ENCODE data around the gene NOX5. TPM values are rescaled to one million over a fixed set of nuclear protein-coding genes. Genes with fewer than 3 reads are reported as not detected.

Gene NOX5
- total RNA-seq, 6 experiments from 2014 or later, result 0.06 to 0.15 (median 0.11) TPM; not detected in 3

DNA sequence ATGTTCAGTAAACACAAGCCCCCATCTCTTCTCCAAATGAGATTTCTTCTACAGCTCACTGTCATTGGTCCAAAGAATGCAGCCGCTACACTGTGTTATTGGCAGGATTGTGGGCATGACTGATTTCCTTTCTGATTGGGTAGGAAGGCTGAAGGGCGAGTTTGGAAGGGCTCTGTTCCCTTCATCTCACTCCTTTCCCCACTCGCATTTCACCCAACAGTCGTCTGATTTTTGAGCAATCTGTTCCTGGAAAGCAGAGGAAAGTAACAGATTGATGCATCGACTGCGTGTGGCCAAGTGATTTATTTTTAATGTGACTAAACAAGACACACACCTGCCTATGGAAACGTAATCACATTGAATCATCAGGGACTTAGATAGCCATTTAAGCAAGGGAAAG lies 55.5 kb downstream of the NOX5 start:
- Histone ChIP-seq H3K9me3 (peaks cover 0 to 2% (median 0%) of the 10 kb centered on the region in 4 donors), H3K27ac (no peak overlapping the region), H3K27me3 (no peaks in the 10 kb centered on the region), H3K36me3 (no peaks in the 10 kb centered on the region), H3K4me3 (no peak overlapping the region), H3K4me1 (peaks cover 0 to 6% (median under 1%) of the 10 kb centered on the region in 4 donors)
- 71% methylated on average over 7 of the region's 7 CpGs for WGBS (ENCODE audit: insufficient coverage, low coverage, low lambda C conversion rate, missing lambda C conversion rate)
- TF ChIP-seq POLR2A (IDR thresholded peaks at IDR 0.05), result no peak
- no peak for TF ChIP-seq CTCF (IDR thresholded peaks at IDR 0.05)
- ATAC-seq (no peak), DNase-seq (no peak)
- intact Hi-C loops (cut with DNase I), result loop anchor here in 1 of 2 donors (10.0 kb wide), 1 partner anchor 65 kb away; no protein-coding TSS in a partner anchor

GRCh38 chr15:69070396-69070795 lies 55.9 kb downstream of the NOX5 start:
- Histone ChIP-seq H3K9me3 (peaks cover 0 to 2% (median 0%) of the 10 kb centered on the region in 4 donors), H3K27me3 (no peaks in the 10 kb centered on the region), H3K4me1 (peaks cover 0 to 10% (median 3%) of the 10 kb centered on the region in 4 donors), H3K27ac (no peak overlapping the region), H3K4me3 (no peak overlapping the region), H3K36me3 (no peaks in the 10 kb centered on the region)
- TF ChIP-seq POLR2A (IDR thresholded peaks at IDR 0.05) (no peak), CTCF (IDR thresholded peaks at IDR 0.05) (no peak)
- intact Hi-C loops (cut with DNase I), result no loop called here
- WGBS (ENCODE audit: insufficient coverage, low coverage, low lambda C conversion rate, missing lambda C conversion rate), result 57% methylated on average over 1 of the region's 1 CpG
- DNase-seq, result no peak
- ATAC-seq, result no peak

- Histone ChIP-seq H3K36me3 (no peaks in the 10 kb centered on the region), H3K27ac (no peak overlapping the region), H3K4me3 (no peak overlapping the region), H3K27me3 (no peaks in the 10 kb centered on the region), H3K4me1 (peaks cover 0 to 16% (median 5%) of the 10 kb centered on the region in 4 donors), H3K9me3 (peaks cover 0 to 2% (median 0%) of the 10 kb centered on the region in 4 donors)
- intact Hi-C loops (cut with DNase I), result no loop called here
- ATAC-seq (no peak), DNase-seq (no peak)
- 87% methylated on average over 5 of the region's 5 CpGs for WGBS (ENCODE audit: insufficient coverage, low coverage, low lambda C conversion rate, missing lambda C conversion rate)
- no peak for TF ChIP-seq POLR2A (IDR thresholded peaks at IDR 0.05)
These were observed 56.8 kb downstream of the NOX5 start for GRCh38 chr15:69071260-69071659.

DNA sequence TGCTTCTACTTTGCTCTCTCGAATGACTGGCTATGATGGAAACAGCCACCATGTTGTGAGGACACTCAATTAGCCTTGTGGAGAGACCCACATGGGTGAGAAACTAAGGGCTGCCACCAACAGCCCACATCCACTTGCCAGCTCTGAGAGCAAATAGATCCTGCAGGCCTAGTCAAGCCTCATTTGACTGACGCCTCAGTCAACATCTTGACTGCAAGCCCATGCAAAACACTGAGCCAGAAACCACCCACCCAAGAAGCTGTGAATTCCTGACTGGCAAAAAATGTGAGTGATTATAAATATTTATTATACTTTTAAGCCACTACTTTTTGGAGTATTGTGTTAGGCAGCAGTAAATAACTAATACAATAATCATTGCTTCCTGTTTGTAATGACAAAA lies 58.4 kb downstream of the NOX5 start:
- intact Hi-C loops (cut with DNase I), result no loop called here
- Histone ChIP-seq H3K4me3 (no peak overlapping the region), H3K9me3 (peaks cover 0 to 2% (median 0%) of the 10 kb centered on the region in 4 donors), H3K4me1 (peaks cover 0 to 16% (median 5%) of the 10 kb centered on the region in 4 donors), H3K27ac (no peak overlapping the region), H3K36me3 (no peaks in the 10 kb centered on the region), H3K27me3 (no peaks in the 10 kb centered on the region)
- DNase-seq (no peak), ATAC-seq (no peak)
- TF ChIP-seq POLR2A (IDR thresholded peaks at IDR 0.05) (no peak), CTCF (IDR thresholded peaks at IDR 0.05) (no peak)
- WGBS (ENCODE audit: insufficient coverage, low coverage, low lambda C conversion rate, missing lambda C conversion rate), result 100% methylated on average over 1 of the region's 2 CpGs

GRCh38 chr15:69074001-69074842 lies 59.7 kb downstream of the NOX5 start:
- DNase-seq (peak; percentile 76 to 82 (median 78)), ATAC-seq (peak; percentile 86 to 90 (median 89))
- Histone ChIP-seq H3K27me3 (no peaks in the 10 kb centered on the region), H3K4me1 (peaks cover 0 to 16% (median 5%) of the 10 kb centered on the region in 4 donors), H3K4me3 (peak overlapping the region; percentile 42 to 73 (median 58)), H3K36me3 (no peaks in the 10 kb centered on the region), H3K27ac (peak overlapping the region; percentile 56 to 78 (median 59)), H3K9me3 (no peaks in the 10 kb centered on the region)
- intact Hi-C loops (cut with DNase I), result no loop called here
- WGBS (ENCODE audit: insufficient coverage, low coverage, low lambda C conversion rate, missing lambda C conversion rate), result 2% methylated on average over 28 of the region's 45 CpGs
- TF ChIP-seq POLR2A (IDR thresholded peaks at IDR 0.05) (peak; percentile 74), CTCF (IDR thresholded peaks at IDR 0.05) (peak in 3 of 4 donors; percentile 15 to 20 (median 16))
